GM10248 (cell line): ENCODE results near the gene FAAP20.

ENCODE experiments used
- CTCF ChIA-PET: fragments of 300-600 bp; sonication (Branson Sonifier 250); formaldehyde crosslinking; extraction: SDS; loops from one replicate; lab custom pipeline; 2021; ENCODE audit warnings: antibody characterized with exemption; lab: Yijun Ruan, JAX
- POLR2A ChIA-PET: fragments of 350-650 bp; sonication (Branson Sonifier 250); formaldehyde crosslinking; extraction: SDS; loops from one replicate; lab custom pipeline; 2020; ENCODE audit warnings: antibody characterized with exemption; lab: Yijun Ruan, JAX
- DNase-seq: peaks from one replicate; pipeline ENCODE4 v3.0.0; 2012; ENCODE audit errors: extremely low spot score
- TF ChIP-seq, protein P1 (sequence below): IDR thresholded peaks from 2 replicates; pipeline ENCODE4 v1.5.1; 2012; ENCODE audit warnings: mild to moderate bottlenecking, low read depth; ENCODE audit errors: extremely low read depth, missing control alignments, control extremely low read depth

FAAP20 gene

DNA sequence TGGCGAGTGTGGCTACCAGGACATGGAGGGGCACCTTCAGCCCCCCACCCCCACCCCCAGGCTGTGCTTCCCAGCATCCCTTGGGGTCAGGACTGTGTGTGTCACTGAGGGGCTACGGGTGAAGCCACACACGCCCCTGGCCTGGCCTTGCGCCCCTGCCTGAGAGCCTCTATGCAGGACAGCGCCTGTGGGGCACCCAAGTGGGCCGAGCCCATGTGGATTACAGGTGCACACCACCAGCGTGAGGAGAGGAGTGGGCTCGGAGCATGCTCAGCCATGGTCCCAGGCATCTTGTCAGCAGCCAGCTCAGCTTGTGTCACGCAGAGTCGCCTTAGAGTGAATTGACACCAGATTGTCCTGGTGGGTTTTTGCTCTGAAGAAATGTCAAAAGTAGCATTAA, 27.9 kb downstream of the FAAP20 start:
- ChIA-PET CTCF (no interaction called here), POLR2A (no interaction called here)
- no peak for DNase-seq
- TF ChIP-seq, protein P1, sequence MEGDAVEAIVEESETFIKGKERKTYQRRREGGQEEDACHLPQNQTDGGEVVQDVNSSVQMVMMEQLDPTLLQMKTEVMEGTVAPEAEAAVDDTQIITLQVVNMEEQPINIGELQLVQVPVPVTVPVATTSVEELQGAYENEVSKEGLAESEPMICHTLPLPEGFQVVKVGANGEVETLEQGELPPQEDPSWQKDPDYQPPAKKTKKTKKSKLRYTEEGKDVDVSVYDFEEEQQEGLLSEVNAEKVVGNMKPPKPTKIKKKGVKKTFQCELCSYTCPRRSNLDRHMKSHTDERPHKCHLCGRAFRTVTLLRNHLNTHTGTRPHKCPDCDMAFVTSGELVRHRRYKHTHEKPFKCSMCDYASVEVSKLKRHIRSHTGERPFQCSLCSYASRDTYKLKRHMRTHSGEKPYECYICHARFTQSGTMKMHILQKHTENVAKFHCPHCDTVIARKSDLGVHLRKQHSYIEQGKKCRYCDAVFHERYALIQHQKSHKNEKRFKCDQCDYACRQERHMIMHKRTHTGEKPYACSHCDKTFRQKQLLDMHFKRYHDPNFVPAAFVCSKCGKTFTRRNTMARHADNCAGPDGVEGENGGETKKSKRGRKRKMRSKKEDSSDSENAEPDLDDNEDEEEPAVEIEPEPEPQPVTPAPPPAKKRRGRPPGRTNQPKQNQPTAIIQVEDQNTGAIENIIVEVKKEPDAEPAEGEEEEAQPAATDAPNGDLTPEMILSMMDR: no peak

DNA sequence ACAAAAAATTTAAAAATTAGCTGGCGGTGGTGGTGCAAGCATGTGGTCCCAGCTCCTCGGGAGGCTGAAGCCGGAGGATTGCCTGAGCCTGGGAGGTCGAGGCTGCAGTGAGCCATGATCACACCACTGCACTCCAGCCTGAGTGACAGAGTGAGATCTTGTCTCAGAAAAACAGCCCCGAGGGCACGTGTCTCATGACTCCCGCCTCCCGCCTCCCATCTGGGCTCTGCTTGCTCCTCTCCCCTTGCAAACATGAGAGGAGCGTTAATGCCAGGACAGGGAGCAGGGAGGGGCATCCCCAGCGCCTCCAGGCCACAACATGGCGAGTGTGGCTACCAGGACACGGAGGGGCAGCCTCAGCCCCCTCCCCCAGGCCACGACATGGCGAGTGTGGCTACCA, 28.3 kb downstream of the FAAP20 start:
- ChIA-PET POLR2A (no interaction called here), CTCF (interaction anchor here (3.2 kb wide), 1 partner anchor 27 kb away, joined by 8 read pairs; no protein-coding TSS in a partner anchor)
- DNase-seq: no peak
- TF ChIP-seq, protein P1: no peak

DNA sequence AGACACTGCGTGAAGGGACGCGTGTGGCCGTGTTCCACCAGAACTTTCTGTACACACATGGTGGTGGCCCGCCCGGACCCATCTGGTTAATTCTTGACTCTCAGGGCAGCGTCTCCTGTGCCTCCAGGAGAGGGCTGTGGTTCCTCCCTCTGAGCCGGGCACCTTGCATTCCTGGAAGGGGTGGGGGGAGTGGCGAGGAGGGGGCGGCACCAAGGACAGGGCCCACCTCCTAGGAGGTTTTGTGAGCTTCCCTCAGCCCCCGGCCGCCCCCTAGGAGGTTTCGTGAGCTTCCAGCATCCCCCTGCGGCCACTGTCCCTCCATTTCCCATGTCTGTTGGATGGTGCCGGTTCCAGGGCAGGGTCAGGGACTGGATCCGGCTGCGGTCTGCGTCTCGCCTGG, 28.9 kb downstream of the FAAP20 start:
- ChIA-PET POLR2A (no interaction called here), CTCF (interaction anchor here (2.6 to 3.2 kb wide), 2 partner anchors 9 to 26 kb away, joined by 8 to 13 read pairs; no protein-coding TSS in a partner anchor)
- TF ChIP-seq, protein P1: no peak
- no peak for DNase-seq

DNA sequence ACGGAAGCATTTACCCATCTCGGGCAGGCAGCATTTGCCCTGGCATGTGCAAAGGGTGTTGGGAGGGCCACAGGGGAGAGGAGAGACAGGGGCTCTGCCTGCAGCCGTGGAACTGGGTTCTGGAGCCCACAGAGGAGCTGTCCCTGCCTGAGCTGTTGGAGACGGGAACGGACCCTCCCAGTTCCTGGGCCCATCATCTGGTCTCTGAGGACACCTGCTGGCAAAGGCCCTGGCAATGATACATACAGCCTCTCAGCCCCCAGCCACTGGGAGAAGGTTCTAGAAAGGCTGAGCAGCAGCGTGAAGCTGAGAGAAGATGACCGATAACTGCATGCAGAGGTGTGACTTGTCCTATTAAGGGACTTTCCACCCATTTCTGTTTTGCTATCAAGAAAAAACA, 31.4 kb downstream of the FAAP20 start:
- ChIA-PET CTCF (interaction anchor here (2.6 to 3.2 kb wide), 2 partner anchors 11 to 24 kb away, joined by 8 to 13 read pairs; no protein-coding TSS in a partner anchor), POLR2A (no interaction called here)
- DNase-seq: no peak
- TF ChIP-seq, protein P1: no peak

DNA sequence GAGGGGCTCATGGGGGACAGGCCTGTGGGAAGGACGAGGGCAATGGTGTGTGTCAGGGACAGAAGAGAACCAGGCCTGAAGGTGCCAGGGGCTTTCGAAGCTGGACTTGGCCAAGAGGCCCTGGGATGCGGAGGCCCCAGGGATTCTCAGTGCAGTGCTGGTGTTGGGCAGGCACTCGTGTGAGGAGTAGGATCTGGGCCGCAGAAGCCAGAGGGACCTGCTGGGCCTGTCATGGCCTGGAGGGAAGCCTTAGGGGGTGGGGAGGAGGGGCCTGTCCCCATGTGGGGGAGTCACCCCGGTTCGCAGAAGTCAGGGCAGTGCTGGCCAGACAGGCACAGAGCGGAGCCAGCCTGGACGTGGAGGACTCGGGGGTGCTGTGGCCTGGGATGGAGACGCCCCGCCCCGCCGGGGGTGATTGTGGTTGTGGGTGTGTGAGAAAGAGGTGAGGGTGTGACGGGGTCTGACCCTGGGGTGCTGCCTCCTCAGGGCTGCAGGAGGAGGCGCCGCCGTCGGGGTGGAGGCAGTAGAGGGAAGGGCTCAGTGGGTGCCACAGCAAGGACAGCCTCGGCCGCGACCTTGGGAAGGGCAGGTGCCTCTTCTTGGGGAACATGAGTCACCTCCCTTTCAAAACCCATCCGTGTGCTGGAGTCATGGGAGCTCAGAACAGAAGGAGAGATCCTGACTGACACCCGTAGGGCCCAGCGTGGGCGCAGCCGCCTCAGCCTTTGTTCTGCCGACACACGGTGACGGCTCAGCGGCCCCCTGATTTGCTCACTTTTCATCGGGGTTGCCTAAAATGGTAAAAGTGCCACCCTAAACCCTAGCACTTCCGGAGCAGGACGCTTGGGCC, 33.9 kb downstream of the FAAP20 start:
- TF ChIP-seq, protein P1: no peak
- DNase-seq: no peak
- ChIA-PET POLR2A (no interaction called here), CTCF (no interaction called here)

DNA sequence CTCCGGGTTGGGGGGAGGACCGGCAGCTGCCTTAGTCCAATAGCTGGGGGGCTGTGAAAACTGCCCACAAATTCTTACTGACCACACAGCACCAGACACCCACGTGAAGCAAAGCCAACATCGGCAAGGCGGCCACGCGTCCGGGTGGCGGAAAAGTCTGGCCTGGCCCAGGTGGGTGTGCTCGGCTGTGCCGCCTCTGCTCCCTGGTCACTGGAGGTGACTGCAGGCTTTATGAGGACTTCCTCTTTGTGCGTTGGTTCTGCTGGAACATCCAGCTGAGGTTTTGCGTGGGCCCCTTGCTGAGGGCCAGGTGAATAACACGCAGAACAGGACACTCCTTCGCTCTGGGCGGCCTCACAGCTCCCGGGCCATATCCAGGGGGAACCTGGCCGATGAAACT, 35.4 kb downstream of the FAAP20 start:
- CTCF ChIA-PET: interaction anchor here (1.6 kb wide), 1 partner anchor 19 kb away, joined by 5 read pairs; no protein-coding TSS in a partner anchor
- DNase-seq: no peak

More for the DNA sequence above, 35.4 kb downstream of the FAAP20 start:
- POLR2A ChIA-PET: no interaction called here
- TF ChIP-seq, protein P1: no peak
